ENCODE data around the gene LRRC75A.

- no peak for TF ChIP-seq CTCF (conservative IDR thresholded peaks at IDR 0.05; ENCODE audit: low read depth in 2 of 2)
- TF ChIP-seq POLR2AphosphoS5 (IDR thresholded peaks at IDR 0.05; ENCODE audit: low read depth), result no peak
- no peak for TF ChIP-seq EZH2 (IDR thresholded peaks at IDR 0.05; ENCODE audit: low read depth, unreplicated experiment)
- no peak for TF ChIP-seq CREB1 (CRISPR knock-in tag; IDR thresholded peaks at IDR 0.05; ENCODE audit: low read depth)
- no peak for TF ChIP-seq ETS1 (IDR thresholded peaks at IDR 0.05)
These were observed 1.6 kb upstream of the LRRC75A start for GRCh38 chr17:16493531-16494046.
